Nephron (organoid): ENCODE measurements around the gene CPED1.

Experiments
- H3K27ac Mint-ChIP-seq, 3 experiments: 2 replicates each; pipeline ENCODE4 v1.8.0; 2020; ENCODE audit warnings: mixed read lengths in 3 of 3, mild to moderate bottlenecking in 2 of 3, moderate library complexity in 1 of 3
- H3K27me3 Mint-ChIP-seq: 2 replicates; pipeline ENCODE4 v1.8.0; 2021; ENCODE audit warnings: low read depth, mild to moderate bottlenecking, moderate library complexity, mixed read lengths
- H3K36me3 Mint-ChIP-seq: 2 replicates; pipeline ENCODE4 v1.8.0; 2020; ENCODE audit warnings: low read depth, mixed read lengths
- H3K4me1 Mint-ChIP-seq: 2 replicates; pipeline ENCODE4 v1.8.0; 2020; ENCODE audit warnings: mixed read lengths
- H3K4me3 Mint-ChIP-seq, 3 experiments: 2 replicates each; pipeline ENCODE4 v1.8.0; 2020; ENCODE audit warnings: mild to moderate bottlenecking in 3 of 3, mixed read lengths in 3 of 3, moderate library complexity in 2 of 3
- H3K9me3 Mint-ChIP-seq: 2 replicates; pipeline ENCODE4 v1.8.0; 2020; ENCODE audit warnings: mixed read lengths
- CTCF ChIP-seq, 3 experiments: fragments of 200-600 bp; sonication (generic); IDR thresholded peaks; one replicate each; pipeline ENCODE4 v1.5.0; 2021; ENCODE audit warnings: antibody characterized with exemption in 3 of 3; ENCODE audit not compliant: unreplicated experiment in 3 of 3

CPED1 gene

GRCh38 chr7:120964088-120964487 is 24.4 kb upstream of the CPED1 start:
- Mint-ChIP-seq H3K4me1 (no peaks in the 10 kb centered on the region), H3K27me3 (no peaks in the 10 kb centered on the region), H3K9me3 (no peaks in the 10 kb centered on the region), H3K36me3 (peaks cover 53% of the 10 kb centered on the region), H3K27ac (no peak overlapping the region), H3K4me3 (no peak overlapping the region)
- TF ChIP-seq CTCF (IDR thresholded peaks at IDR 0.05; ENCODE audit: unreplicated experiment in 3 of 3): no peak

GRCh38 chr7:120966961-120967360 is 21.6 kb upstream of the CPED1 start:
- Mint-ChIP-seq H3K4me3 (no peak overlapping the region), H3K27me3 (no peaks in the 10 kb centered on the region), H3K4me1 (no peaks in the 10 kb centered on the region), H3K27ac (no peak overlapping the region), H3K36me3 (peaks cover 66% of the 10 kb centered on the region), H3K9me3 (no peaks in the 10 kb centered on the region)
- no peak for TF ChIP-seq CTCF (IDR thresholded peaks at IDR 0.05; ENCODE audit: unreplicated experiment in 3 of 3)

GRCh38 chr7:120973849-120974248 is 14.7 kb upstream of the CPED1 start:
- no peaks in the 10 kb centered on the region for H3K4me1 Mint-ChIP-seq
- no peak overlapping the region for H3K27ac Mint-ChIP-seq
- H3K27me3 Mint-ChIP-seq: no peaks in the 10 kb centered on the region
- peaks cover 58% of the 10 kb centered on the region for H3K36me3 Mint-ChIP-seq
- no peak for TF ChIP-seq CTCF (IDR thresholded peaks at IDR 0.05; ENCODE audit: unreplicated experiment in 3 of 3)
- no peak overlapping the region for H3K4me3 Mint-ChIP-seq
- H3K9me3 Mint-ChIP-seq: no peaks in the 10 kb centered on the region

DNA sequence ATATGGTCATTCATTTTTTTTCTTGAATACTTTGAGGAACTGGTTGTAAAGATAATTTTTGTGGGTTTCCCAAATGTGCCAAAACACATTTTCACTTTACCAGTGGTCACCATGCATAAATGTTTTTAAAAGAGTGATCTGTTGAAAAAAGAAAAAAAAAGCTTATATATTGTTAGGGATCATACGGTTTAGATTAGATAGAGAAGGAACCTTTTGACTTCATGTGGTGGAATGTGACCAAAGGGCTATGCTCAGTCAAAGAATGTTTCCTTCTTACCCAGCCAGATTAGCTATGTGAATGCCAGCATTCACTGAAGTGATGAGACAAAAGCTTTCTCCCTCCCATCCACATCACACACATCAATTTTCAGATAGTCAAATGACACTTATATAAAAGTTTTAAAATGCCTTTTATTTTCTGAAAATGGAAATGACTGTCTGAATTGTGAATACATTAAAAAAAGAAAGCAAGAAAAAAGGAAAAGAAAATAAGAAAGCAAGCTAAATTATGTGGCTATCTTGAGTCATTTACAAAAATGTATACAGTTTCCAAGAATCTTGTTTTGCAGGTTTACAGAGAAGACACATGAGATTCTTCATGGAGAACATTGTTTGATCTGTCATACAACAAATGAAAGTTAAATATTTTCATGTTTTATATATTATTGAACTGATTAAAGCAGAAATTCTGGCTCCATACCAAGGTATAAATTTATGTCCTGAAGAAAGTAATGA is 8.6 kb upstream of the CPED1 start:
- H3K4me3 Mint-ChIP-seq: no peak overlapping the region
- peaks cover 13% of the 10 kb centered on the region for H3K36me3 Mint-ChIP-seq
- H3K27me3 Mint-ChIP-seq: no peaks in the 10 kb centered on the region
- no peaks in the 10 kb centered on the region for H3K9me3 Mint-ChIP-seq
- H3K4me1 Mint-ChIP-seq: no peaks in the 10 kb centered on the region
- TF ChIP-seq CTCF (IDR thresholded peaks at IDR 0.05; ENCODE audit: unreplicated experiment in 3 of 3): no peak
- H3K27ac Mint-ChIP-seq: no peak overlapping the region

DNA sequence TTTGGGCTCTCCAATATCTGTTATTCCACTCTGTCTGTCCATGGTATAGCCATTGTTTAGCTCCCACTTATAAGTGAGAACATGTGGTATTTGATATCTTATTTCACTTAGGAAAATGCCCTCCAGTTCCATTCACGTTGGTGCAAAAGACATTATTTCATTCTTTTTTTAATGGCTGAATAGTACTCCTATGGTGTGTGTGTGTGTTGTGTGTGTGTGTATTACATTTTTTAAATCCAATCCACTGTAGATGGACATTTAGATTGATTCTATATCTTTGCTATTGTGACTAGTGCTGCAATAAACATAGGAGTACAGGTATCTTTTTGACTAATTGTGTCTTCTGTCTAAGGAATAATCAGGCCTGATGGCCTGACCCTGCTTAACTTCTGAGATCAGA is 7.4 kb upstream of the CPED1 start:
- no peaks in the 10 kb centered on the region for H3K4me1 Mint-ChIP-seq
- H3K9me3 Mint-ChIP-seq: no peaks in the 10 kb centered on the region
- no peak overlapping the region for H3K4me3 Mint-ChIP-seq
- H3K36me3 Mint-ChIP-seq: peaks cover 7% of the 10 kb centered on the region
- H3K27ac Mint-ChIP-seq: no peak overlapping the region
- no peak for TF ChIP-seq CTCF (IDR thresholded peaks at IDR 0.05; ENCODE audit: unreplicated experiment in 3 of 3)
- H3K27me3 Mint-ChIP-seq: no peaks in the 10 kb centered on the region
